Astrocyte (in vitro differentiated cells and primary cell): ENCODE measurements around the gene LRPPRC.

Experiments used
- CTCF ChIP-seq: IDR thresholded peaks from 2 replicates; pipeline ENCODE4 v1.5.1; 2011; ENCODE audit warnings: low read depth, mild to moderate bottlenecking, inconsistent platforms, low read length, moderate library complexity; ENCODE audit not compliant: insufficient read depth
- EZH2 ChIP-seq: IDR thresholded peaks from 2 replicates; pipeline ENCODE4 v1.6.1; 2012; ENCODE audit warnings: mild to moderate bottlenecking, low read length, inconsistent platforms; ENCODE audit not compliant: insufficient read depth

- TF ChIP-seq CTCF, result no peak
- no peak for TF ChIP-seq EZH2
These were observed 42.5 kb upstream of the LRPPRC start for GRCh38 chr2:44038277-44038676.
